ENCODE results near the gene JADE2. TPM values are rescaled to one million over a fixed set of nuclear protein-coding genes. Genes with fewer than 3 reads are reported as not detected.

Gene JADE2
- polyA plus RNA-seq, 2 of the 4 experiments (the other 2 are of a cell fraction) = 24.0 to 27.1 TPM

DNA sequence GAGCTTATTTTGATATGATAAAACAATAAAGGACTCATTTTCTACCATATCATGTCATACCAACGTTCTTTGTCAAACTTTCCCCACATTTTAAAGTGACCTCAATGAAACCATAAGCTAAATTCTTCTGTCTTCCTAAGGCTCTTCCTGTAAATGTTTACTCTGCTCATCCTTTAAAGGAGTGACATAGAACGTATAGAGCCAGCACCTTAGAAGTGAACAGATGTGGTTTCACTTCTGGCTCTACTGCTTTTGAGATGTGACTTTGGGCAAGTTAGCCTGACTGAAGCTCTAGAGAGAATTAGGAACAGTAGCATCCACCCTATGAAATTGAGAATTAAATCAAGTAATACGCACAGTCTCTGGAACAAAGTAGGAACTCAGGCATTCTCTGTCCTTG, 83.1 kb downstream of the JADE2 start:
- no peak for DNase-seq (ENCODE audit: low read depth in 1 of 2, low spot score in 1 of 2)
- POLR2A ChIA-PET = no interaction called here
- TF ChIP-seq HEYL (CRISPR knock-in tag; IDR thresholded peaks at IDR 0.05) (no peak), MAFK (IDR thresholded peaks at IDR 0.05; ENCODE audit: partially characterized antibody) (no peak), EHF (CRISPR knock-in tag; IDR thresholded peaks at IDR 0.05) (no peak), BHLHE40 (IDR thresholded peaks at IDR 0.05; ENCODE audit: low read depth, low read length) (no peak), RAD21 (conservative IDR thresholded peaks at IDR 0.05 in 1 of 2, IDR thresholded peaks at IDR 0.05 in 1 of 2) (no peak), EP300 (IDR thresholded peaks at IDR 0.05) (no peak), GATA3 (IDR thresholded peaks at IDR 0.05; ENCODE audit: borderline replicate concordance) (no peak), CEBPB (IDR thresholded peaks at IDR 0.05) (no peak), CHD2 (IDR thresholded peaks at IDR 0.05; ENCODE audit: low read length, partially characterized antibody) (no peak), TFCP2L1 (CRISPR knock-in tag; IDR thresholded peaks at IDR 0.05) (no peak), FOSL2 (IDR thresholded peaks at IDR 0.05) (no peak), FOSL2 (CRISPR knock-in tag; IDR thresholded peaks at IDR 0.05) (no peak), HOXB5 (CRISPR knock-in tag; IDR thresholded peaks at IDR 0.05) (no peak), MYC (IDR thresholded peaks at IDR 0.05; ENCODE audit: borderline replicate concordance, low read length) (no peak), KDM1A (IDR thresholded peaks at IDR 0.05; ENCODE audit: low read depth) (no peak)
- TF ChIP-seq, protein P1, sequence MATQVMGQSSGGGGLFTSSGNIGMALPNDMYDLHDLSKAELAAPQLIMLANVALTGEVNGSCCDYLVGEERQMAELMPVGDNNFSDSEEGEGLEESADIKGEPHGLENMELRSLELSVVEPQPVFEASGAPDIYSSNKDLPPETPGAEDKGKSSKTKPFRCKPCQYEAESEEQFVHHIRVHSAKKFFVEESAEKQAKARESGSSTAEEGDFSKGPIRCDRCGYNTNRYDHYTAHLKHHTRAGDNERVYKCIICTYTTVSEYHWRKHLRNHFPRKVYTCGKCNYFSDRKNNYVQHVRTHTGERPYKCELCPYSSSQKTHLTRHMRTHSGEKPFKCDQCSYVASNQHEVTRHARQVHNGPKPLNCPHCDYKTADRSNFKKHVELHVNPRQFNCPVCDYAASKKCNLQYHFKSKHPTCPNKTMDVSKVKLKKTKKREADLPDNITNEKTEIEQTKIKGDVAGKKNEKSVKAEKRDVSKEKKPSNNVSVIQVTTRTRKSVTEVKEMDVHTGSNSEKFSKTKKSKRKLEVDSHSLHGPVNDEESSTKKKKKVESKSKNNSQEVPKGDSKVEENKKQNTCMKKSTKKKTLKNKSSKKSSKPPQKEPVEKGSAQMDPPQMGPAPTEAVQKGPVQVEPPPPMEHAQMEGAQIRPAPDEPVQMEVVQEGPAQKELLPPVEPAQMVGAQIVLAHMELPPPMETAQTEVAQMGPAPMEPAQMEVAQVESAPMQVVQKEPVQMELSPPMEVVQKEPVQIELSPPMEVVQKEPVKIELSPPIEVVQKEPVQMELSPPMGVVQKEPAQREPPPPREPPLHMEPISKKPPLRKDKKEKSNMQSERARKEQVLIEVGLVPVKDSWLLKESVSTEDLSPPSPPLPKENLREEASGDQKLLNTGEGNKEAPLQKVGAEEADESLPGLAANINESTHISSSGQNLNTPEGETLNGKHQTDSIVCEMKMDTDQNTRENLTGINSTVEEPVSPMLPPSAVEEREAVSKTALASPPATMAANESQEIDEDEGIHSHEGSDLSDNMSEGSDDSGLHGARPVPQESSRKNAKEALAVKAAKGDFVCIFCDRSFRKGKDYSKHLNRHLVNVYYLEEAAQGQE (IDR thresholded peaks at IDR 0.05) = no peak
- TF ChIP-seq, protein P2, sequence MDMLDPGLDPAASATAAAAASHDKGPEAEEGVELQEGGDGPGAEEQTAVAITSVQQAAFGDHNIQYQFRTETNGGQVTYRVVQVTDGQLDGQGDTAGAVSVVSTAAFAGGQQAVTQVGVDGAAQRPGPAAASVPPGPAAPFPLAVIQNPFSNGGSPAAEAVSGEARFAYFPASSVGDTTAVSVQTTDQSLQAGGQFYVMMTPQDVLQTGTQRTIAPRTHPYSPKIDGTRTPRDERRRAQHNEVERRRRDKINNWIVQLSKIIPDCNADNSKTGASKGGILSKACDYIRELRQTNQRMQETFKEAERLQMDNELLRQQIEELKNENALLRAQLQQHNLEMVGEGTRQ (IDR thresholded peaks at IDR 0.05) = no peak
- Histone ChIP-seq H3K9me3 (no peaks in the 10 kb centered on the region), H3K4me3 (no peak overlapping the region), H3K27ac (no peak overlapping the region), H3K4me1 (peaks cover 14% of the 10 kb centered on the region; the same call in 2 of the 3 replicates), H3K4me2 (no peak overlapping the region)
- WGBS (ENCODE audit: missing lambda C conversion rate) = 84% methylated on average over 3 of the region's 3 CpGs
- no peak for FAIRE-seq
- no peak for ATAC-seq
- CTCF ChIA-PET = interaction anchor here (0.7 to 1.5 kb wide), 4 partner anchors 12 to 227 kb away, joined by 3 to 6 read pairs (median 4); no protein-coding TSS in a partner anchor

DNA sequence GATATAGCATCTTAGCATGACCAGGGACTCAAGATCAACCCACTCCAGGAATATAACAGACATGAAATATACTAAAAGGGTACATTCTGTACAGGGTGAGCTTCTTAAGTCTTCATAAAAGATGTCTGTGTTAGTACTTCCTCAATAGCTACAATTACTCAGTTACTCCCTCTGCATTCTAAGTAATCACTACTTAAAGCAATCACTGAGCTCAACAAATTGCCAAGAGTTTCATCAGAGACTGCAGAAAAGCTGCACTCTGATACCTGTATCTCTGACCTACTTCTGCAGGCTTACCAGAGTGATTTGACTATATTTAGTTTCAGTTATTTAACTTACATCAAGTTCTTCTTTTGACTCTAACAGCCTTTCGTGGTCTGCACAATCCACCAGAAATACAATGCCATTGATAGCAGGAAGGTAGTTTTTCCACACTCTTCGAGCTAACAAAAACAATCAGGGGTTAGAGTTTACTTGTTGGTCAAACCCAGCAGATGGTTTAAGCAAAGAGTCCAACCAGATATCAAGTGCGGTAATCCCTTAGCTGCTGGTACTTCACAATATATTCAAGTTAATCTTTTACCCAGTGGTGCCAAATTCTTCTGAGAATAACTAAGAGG, 83.9 kb downstream of the JADE2 start:
- ATAC-seq (no peak), FAIRE-seq (no peak), DNase-seq (ENCODE audit: low read depth in 1 of 2, low spot score in 1 of 2) (no peak)
- 76% methylated on average over 3 of the region's 3 CpGs for WGBS (ENCODE audit: missing lambda C conversion rate)
- Histone ChIP-seq H3K4me2 (no peak overlapping the region), H3K27ac (no peak overlapping the region), H3K4me3 (no peak overlapping the region), H3K4me1 (peaks cover 14% of the 10 kb centered on the region; the same call in 2 of the 3 replicates), H3K9me3 (no peaks in the 10 kb centered on the region)
- ChIA-PET POLR2A (no interaction called here), CTCF (interaction anchor here (1.2 to 1.5 kb wide), 5 partner anchors 11 to 198 kb away, joined by 3 to 6 read pairs (median 4); partner anchors contain the start of genes CAMLG and CDKN2AIPNL)
- TF ChIP-seq HOXB5 (CRISPR knock-in tag; IDR thresholded peaks at IDR 0.05) (no peak), RCOR1 (IDR thresholded peaks at IDR 0.05; ENCODE audit: low read depth, low read length) (no peak), CHD4 (IDR thresholded peaks at IDR 0.05; ENCODE audit: borderline replicate concordance) (no peak), RFX5 (IDR thresholded peaks at IDR 0.05) (no peak), ZFP36 (IDR thresholded peaks at IDR 0.05; ENCODE audit: borderline replicate concordance, partially characterized antibody) (no peak), GATA3 (IDR thresholded peaks at IDR 0.05; ENCODE audit: borderline replicate concordance) (no peak), JUNB (IDR thresholded peaks at IDR 0.05) (no peak), FOSL2 (IDR thresholded peaks at IDR 0.05) (no peak), FOSL2 (CRISPR knock-in tag; IDR thresholded peaks at IDR 0.05) (no peak), JUN (IDR thresholded peaks at IDR 0.05) (no peak), NFE2L2 (conservative IDR thresholded peaks at IDR 0.05; ENCODE audit: low read length) (no peak), ZSCAN20 (CRISPR knock-in tag; IDR thresholded peaks at IDR 0.05) (no peak), ZNF302 (CRISPR knock-in tag; IDR thresholded peaks at IDR 0.05) (no peak), EHF (CRISPR knock-in tag; IDR thresholded peaks at IDR 0.05) (no peak), CEBPB (IDR thresholded peaks at IDR 0.05) (no peak)
- TF ChIP-seq, protein P3, sequence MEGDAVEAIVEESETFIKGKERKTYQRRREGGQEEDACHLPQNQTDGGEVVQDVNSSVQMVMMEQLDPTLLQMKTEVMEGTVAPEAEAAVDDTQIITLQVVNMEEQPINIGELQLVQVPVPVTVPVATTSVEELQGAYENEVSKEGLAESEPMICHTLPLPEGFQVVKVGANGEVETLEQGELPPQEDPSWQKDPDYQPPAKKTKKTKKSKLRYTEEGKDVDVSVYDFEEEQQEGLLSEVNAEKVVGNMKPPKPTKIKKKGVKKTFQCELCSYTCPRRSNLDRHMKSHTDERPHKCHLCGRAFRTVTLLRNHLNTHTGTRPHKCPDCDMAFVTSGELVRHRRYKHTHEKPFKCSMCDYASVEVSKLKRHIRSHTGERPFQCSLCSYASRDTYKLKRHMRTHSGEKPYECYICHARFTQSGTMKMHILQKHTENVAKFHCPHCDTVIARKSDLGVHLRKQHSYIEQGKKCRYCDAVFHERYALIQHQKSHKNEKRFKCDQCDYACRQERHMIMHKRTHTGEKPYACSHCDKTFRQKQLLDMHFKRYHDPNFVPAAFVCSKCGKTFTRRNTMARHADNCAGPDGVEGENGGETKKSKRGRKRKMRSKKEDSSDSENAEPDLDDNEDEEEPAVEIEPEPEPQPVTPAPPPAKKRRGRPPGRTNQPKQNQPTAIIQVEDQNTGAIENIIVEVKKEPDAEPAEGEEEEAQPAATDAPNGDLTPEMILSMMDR (IDR thresholded peaks at IDR 0.05) = no peak
- TF ChIP-seq, protein P4, sequence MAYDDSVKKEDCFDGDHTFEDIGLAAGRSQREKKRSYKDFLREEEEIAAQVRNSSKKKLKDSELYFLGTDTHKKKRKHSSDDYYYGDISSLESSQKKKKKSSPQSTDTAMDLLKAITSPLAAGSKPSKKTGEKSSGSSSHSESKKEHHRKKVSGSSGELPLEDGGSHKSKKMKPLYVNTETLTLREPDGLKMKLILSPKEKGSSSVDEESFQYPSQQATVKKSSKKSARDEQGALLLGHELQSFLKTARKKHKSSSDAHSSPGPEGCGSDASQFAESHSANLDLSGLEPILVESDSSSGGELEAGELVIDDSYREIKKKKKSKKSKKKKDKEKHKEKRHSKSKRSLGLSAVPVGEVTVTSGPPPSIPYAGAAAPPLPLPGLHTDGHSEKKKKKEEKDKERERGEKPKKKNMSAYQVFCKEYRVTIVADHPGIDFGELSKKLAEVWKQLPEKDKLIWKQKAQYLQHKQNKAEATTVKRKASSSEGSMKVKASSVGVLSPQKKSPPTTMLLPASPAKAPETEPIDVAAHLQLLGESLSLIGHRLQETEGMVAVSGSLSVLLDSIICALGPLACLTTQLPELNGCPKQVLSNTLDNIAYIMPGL (CRISPR knock-in tag; IDR thresholded peaks at IDR 0.05; ENCODE audit: borderline replicate concordance) = no peak
- TF ChIP-seq, protein P5, sequence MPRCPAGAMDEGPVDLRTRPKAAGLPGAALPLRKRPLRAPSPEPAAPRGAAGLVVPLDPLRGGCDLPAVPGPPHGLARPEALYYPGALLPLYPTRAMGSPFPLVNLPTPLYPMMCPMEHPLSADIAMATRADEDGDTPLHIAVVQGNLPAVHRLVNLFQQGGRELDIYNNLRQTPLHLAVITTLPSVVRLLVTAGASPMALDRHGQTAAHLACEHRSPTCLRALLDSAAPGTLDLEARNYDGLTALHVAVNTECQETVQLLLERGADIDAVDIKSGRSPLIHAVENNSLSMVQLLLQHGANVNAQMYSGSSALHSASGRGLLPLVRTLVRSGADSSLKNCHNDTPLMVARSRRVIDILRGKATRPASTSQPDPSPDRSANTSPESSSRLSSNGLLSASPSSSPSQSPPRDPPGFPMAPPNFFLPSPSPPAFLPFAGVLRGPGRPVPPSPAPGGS (IDR thresholded peaks at IDR 0.05) = no peak

All from A549 (cell line).